SK-N-SH (cell line): ENCODE results near the gene SBF2. TPM values are rescaled to one million over a fixed set of nuclear protein-coding genes. Genes with fewer than 3 reads are reported as not detected.

Experiments
- CTCF ChIA-PET: fragments of 300-600, 350-600 bp; formaldehyde crosslinking; extraction: SDS; loops from one replicate; lab custom pipeline; 2021; lab: Yijun Ruan, JAX
- POLR2A ChIA-PET: fragments of 350-600 bp; sonication (Branson Sonifier 250); formaldehyde crosslinking; extraction: SDS; loops from one replicate; lab custom pipeline; 2020; ENCODE audit warnings: antibody characterized with exemption, inconsistent platforms; lab: Yijun Ruan, JAX
- DNase-seq: peaks from one replicate; pipeline ENCODE4 v3.0.0; 2012
- H2AFZ ChIP-seq: fragments of 200-600 bp; sonication (generic); 2 replicates; pipeline ENCODE4 v1.8.1; 2016; ENCODE audit warnings: antibody characterized with exemption, mild to moderate bottlenecking, low read depth
- H3F3A ChIP-seq: fragments of 200-600 bp; sonication (generic); replicated peaks from 2 replicates; pipeline ENCODE3; 2016; ENCODE audit warnings: antibody characterized with exemption, mild to moderate bottlenecking; ENCODE audit not compliant: insufficient read depth
- H3K27ac ChIP-seq, 2 experiments: fragments of 200-500 bp in 1 of 2; fragments of 200-600 bp in 1 of 2; sonication (Bioruptor generic) in 1 of 2; sonication (generic), shearing (Covaris generic) in 1 of 2; 2 replicates each; pipeline versions ENCODE4 v1.5.1 to v1.6.1; 2014 to 2016; ENCODE audit warnings: low read depth in 2 of 2, inconsistent platforms in 1 of 2, low read length in 1 of 2, mild to moderate bottlenecking in 1 of 2, mixed read lengths in 1 of 2
- H3K27me3 ChIP-seq: fragments of 200-600 bp; sonication (generic), shearing (Covaris generic); 2 replicates; pipeline ENCODE4 v1.6.1; 2016; ENCODE audit warnings: mixed run types; ENCODE audit not compliant: insufficient read depth
- H3K36me3 ChIP-seq, 2 experiments: fragments of 200-500 bp in 1 of 2; fragments of 200-600 bp in 1 of 2; sonication (Bioruptor generic) in 1 of 2; sonication (generic) in 1 of 2; replicated peaks in 1 of 2; 2 replicates each; pipeline versions ENCODE3 to v1.5.1; 2014 to 2016; ENCODE audit warnings: low read length in 1 of 2, mild to moderate bottlenecking in 1 of 2; ENCODE audit not compliant: insufficient read depth in 2 of 2, control insufficient read depth in 1 of 2
- H3K4me1 ChIP-seq, 2 experiments: fragments of 200-500 bp in 1 of 2; fragments of 200-600 bp in 1 of 2; sonication (Bioruptor generic) in 1 of 2; sonication (generic), shearing (Covaris generic) in 1 of 2; 2 replicates each; pipeline versions ENCODE4 v1.5.1 to v1.6.1; 2014 to 2016; ENCODE audit warnings: low read depth in 1 of 2, low read length in 1 of 2, mixed run types in 1 of 2; ENCODE audit not compliant: insufficient read depth in 2 of 2, control insufficient read depth in 1 of 2
- H3K4me2 ChIP-seq: fragments of 200-600 bp; sonication (generic), shearing (Covaris generic); 2 replicates; pipeline ENCODE4 v1.6.1; 2017; ENCODE audit warnings: mixed run types
- H3K4me3 ChIP-seq, 2 experiments: fragments of 200-500 bp in 1 of 2; fragments of 200-600 bp in 1 of 2; sonication (Bioruptor generic) in 1 of 2; sonication (generic), shearing (Covaris generic) in 1 of 2; 2 replicates each; pipeline versions ENCODE4 v1.5.1 to v1.8.1; 2014 to 2016; ENCODE audit warnings: low read depth in 2 of 2, inconsistent platforms in 1 of 2, low read length in 1 of 2, mild to moderate bottlenecking in 1 of 2, mixed read lengths in 1 of 2, moderate library complexity in 1 of 2
- H3K79me2 ChIP-seq: fragments of 200-600 bp; sonication (generic); 2 replicates; pipeline ENCODE4 v1.8.1; 2017; ENCODE audit warnings: mild to moderate bottlenecking; ENCODE audit not compliant: insufficient read depth
- H3K9ac ChIP-seq: fragments of 200-600 bp; sonication (generic); 2 replicates; pipeline ENCODE4 v1.6.1; 2017; ENCODE audit warnings: mixed run types
- H3K9me2 ChIP-seq: fragments of 200-600 bp; sonication (generic); 2 replicates; pipeline ENCODE4 v1.6.1; 2017; ENCODE audit warnings: mixed run types
- H3K9me3 ChIP-seq: fragments of 200-600 bp; sonication (generic); 2 replicates; pipeline ENCODE4 v1.6.1; 2017; ENCODE audit warnings: mixed run types, mild to moderate bottlenecking, moderate library complexity
- H4K20me1 ChIP-seq: fragments of 200-600 bp; sonication (generic); 2 replicates; pipeline ENCODE4 v1.6.1; 2017; ENCODE audit warnings: mild to moderate bottlenecking, mixed run types; ENCODE audit not compliant: insufficient read depth
- CTCF ChIP-seq: fragments of 200-600 bp; sonication (generic); IDR thresholded peaks from 2 replicates; pipeline ENCODE4 v1.6.1; 2017; ENCODE audit warnings: antibody characterized with exemption, mild to moderate bottlenecking, moderate library complexity
- EP300 ChIP-seq, 2 experiments: IDR thresholded peaks; 2 replicates each; pipeline versions ENCODE4 v1.4.0 to v1.6.1; 2012; ENCODE audit warnings: borderline replicate concordance in 1 of 2, low read depth in 1 of 2, low read length in 1 of 2
- FOSL2 ChIP-seq: IDR thresholded peaks from 2 replicates; pipeline ENCODE4 v1.4.0; 2012; ENCODE audit warnings: low read depth, mild to moderate bottlenecking, moderate library complexity, borderline replicate concordance
- FOXJ3 ChIP-seq: sonication (generic); formaldehyde crosslinking; IDR thresholded peaks from 2 replicates; pipeline ENCODE4 v1.5.1; 2020; ENCODE audit warnings: mild to moderate bottlenecking, missing genetic modification reagents
- FOXM1 ChIP-seq: IDR thresholded peaks from 2 replicates; pipeline ENCODE4 v1.4.0; 2012; ENCODE audit warnings: low read depth, mild to moderate bottlenecking
- GATA2 ChIP-seq: sonication (generic); formaldehyde crosslinking; IDR thresholded peaks from 2 replicates; pipeline ENCODE4 v1.5.0; 2020; ENCODE audit warnings: mild to moderate bottlenecking, missing genetic modification reagents
- IRF3 ChIP-seq: fragments of 150-350 bp; IDR thresholded peaks from 2 replicates; pipeline ENCODE4 v1.6.1; 2016; ENCODE audit warnings: mild to moderate bottlenecking, low read depth, low read length
- PBX3 ChIP-seq: IDR thresholded peaks from 2 replicates; pipeline ENCODE4; 2012
- POLR2AphosphoS5 ChIP-seq: IDR thresholded peaks from 2 replicates; pipeline ENCODE4 v1.6.1; 2012; ENCODE audit warnings: low read depth, low read length
- RCOR1 ChIP-seq: fragments of 150-350 bp; IDR thresholded peaks from 2 replicates; pipeline ENCODE4 v1.6.1; 2017; ENCODE audit warnings: antibody characterized with exemption, low read length
- RFX5 ChIP-seq: IDR thresholded peaks from 2 replicates; pipeline ENCODE4 v1.6.1; 2012; ENCODE audit warnings: mild to moderate bottlenecking, improper control_type of control experiment, low read length
- RXRA ChIP-seq: IDR thresholded peaks from 2 replicates; pipeline ENCODE4 v1.4.0; 2012; ENCODE audit warnings: low read depth, mild to moderate bottlenecking, borderline replicate concordance
- SIN3A ChIP-seq: IDR thresholded peaks from 2 replicates; pipeline ENCODE4 v1.6.1; 2012; ENCODE audit warnings: low read depth, mild to moderate bottlenecking, low read length, moderate library complexity, borderline replicate concordance
- TCF12 ChIP-seq: IDR thresholded peaks from 2 replicates; pipeline ENCODE4 v1.4.0; 2012
- USF1 ChIP-seq: IDR thresholded peaks from 2 replicates; pipeline ENCODE4 v1.4.0; 2012; ENCODE audit warnings: low read depth, borderline replicate concordance
- YY1 ChIP-seq: IDR thresholded peaks from 2 replicates; pipeline ENCODE4 v1.4.0; 2012; ENCODE audit warnings: low read depth, mild to moderate bottlenecking
- ZBTB33 ChIP-seq: IDR thresholded peaks from 2 replicates; pipeline ENCODE4 v1.4.0; 2012; ENCODE audit warnings: low read depth, borderline replicate concordance
- WGBS: methylation state at CpG from one replicate; pipeline ENCODE4 v1.1.6; 2017; ENCODE audit warnings: low lambda C conversion rate; 5-methylcytosine and 5-hydroxymethylcytosine counted together
- polyA plus RNA-seq, 3 experiments: library from polyadenylated mRNA; depleted of rRNA; stranded (reverse); fragments of >200 nt; gene quantifications; 2 replicates each; pipeline ENCODE4 v1.2.3, GENCODE V29; 2012

SBF2 gene
- polyA plus RNA-seq, 1 of the 3 experiments (the other 2 are of a cell fraction), result 23.0 TPM

- Histone ChIP-seq H3K9ac (no peak overlapping the region), H4K20me1 (no peaks in the 10 kb centered on the region), H3K9me3 (no peaks in the 10 kb centered on the region), H3K27me3 (no peaks in the 10 kb centered on the region), H3K4me3 (no peak overlapping the region), H3K4me2 (no peak overlapping the region), H3F3A (no peaks in the 10 kb centered on the region), H3K79me2 (no peaks in the 10 kb centered on the region), H3K9me2 (no peaks in the 10 kb centered on the region), H2AFZ (no peak overlapping the region), H3K36me3 (peaks cover 11 to 20% of the 10 kb centered on the region in 2 experiments), H3K27ac (no peak overlapping the region), H3K4me1 (peaks cover 0 to 32% of the 10 kb centered on the region in 2 experiments; a peak in 3 of 4 replicates)
- POLR2A ChIA-PET, result no interaction called here
- CTCF ChIA-PET, result interaction anchor here (1.0 kb wide), 1 partner anchor 182 kb away, joined by 3 read pairs; no protein-coding TSS in a partner anchor
- 81% methylated on average over 2 of the region's 2 CpGs for WGBS
- no peak for TF ChIP-seq RXRA
- TF ChIP-seq USF1, result no peak
- no peak for TF ChIP-seq RCOR1
- TF ChIP-seq FOXJ3 (CRISPR knock-in tag), result no peak
- TF ChIP-seq TCF12, result no peak
- TF ChIP-seq FOXM1, result no peak
- no peak for TF ChIP-seq IRF3
- TF ChIP-seq RFX5, result no peak
- TF ChIP-seq POLR2AphosphoS5, result no peak
- no peak for TF ChIP-seq SIN3A
- no peak for TF ChIP-seq EP300 (IDR thresholded peaks at IDR 0.05; ENCODE audit: borderline replicate concordance in 1 of 2, low read depth in 1 of 2, low read length in 1 of 2)
- TF ChIP-seq GATA2 (CRISPR knock-in tag), result no peak
- no peak for TF ChIP-seq CTCF
- no peak for TF ChIP-seq ZBTB33
- TF ChIP-seq YY1, result no peak
- no peak for TF ChIP-seq FOSL2
- no peak for TF ChIP-seq PBX3
- no peak for DNase-seq
Measured at GRCh38 chr11:10026514-10026913, 267.5 kb downstream of the SBF2 start.
